Ovary (tissue), 3 donors: Measurements from ENCODE around the gene PRRT3.

ENCODE experiments used
- EP300 ChIP-seq: sonication (generic); formaldehyde crosslinking; IDR thresholded peaks from one replicate; pipeline ENCODE4 v1.6.1; 2017; ENCODE audit warnings: antibody characterized with exemption
- POLR2A ChIP-seq: fragments of 450-650 bp; IDR thresholded peaks from one replicate; pipeline ENCODE4 v1.6.1; 2017; ENCODE audit warnings: antibody characterized with exemption, mild to moderate bottlenecking, moderate library complexity
- TF ChIP-seq, protein P1 (sequence below), 3 donors: fragments of 450-650 bp in 2 of 3; fragments of 200-600 bp in 1 of 3; IDR thresholded peaks; one replicate each; pipeline versions ENCODE4 v1.5.1 to v1.8.0; 2016 to 2022; ENCODE audit warnings: antibody characterized with exemption in 3 of 3, mild to moderate bottlenecking in 1 of 3
- donor health status: DM: no; HTN: no; CAD: no.

DNA sequence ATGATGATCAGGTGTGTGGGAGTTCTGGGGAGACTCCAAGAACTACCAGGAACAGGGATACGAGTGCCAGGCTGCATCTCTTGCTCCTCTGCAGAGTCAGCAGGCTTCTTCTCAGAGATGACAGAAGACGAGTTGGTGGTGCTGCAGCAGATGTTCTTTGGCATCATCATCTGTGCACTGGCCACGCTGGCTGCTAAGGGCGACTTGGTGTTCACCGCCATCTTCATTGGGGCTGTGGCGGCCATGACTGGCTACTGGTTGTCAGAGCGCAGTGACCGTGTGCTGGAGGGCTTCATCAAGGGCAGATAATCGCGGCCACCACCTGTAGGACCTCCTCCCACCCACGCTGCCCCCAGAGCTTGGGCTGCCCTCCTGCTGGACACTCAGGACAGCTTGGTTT is 7.9 kb downstream of the PRRT3 start:
- TF ChIP-seq, protein P1, sequence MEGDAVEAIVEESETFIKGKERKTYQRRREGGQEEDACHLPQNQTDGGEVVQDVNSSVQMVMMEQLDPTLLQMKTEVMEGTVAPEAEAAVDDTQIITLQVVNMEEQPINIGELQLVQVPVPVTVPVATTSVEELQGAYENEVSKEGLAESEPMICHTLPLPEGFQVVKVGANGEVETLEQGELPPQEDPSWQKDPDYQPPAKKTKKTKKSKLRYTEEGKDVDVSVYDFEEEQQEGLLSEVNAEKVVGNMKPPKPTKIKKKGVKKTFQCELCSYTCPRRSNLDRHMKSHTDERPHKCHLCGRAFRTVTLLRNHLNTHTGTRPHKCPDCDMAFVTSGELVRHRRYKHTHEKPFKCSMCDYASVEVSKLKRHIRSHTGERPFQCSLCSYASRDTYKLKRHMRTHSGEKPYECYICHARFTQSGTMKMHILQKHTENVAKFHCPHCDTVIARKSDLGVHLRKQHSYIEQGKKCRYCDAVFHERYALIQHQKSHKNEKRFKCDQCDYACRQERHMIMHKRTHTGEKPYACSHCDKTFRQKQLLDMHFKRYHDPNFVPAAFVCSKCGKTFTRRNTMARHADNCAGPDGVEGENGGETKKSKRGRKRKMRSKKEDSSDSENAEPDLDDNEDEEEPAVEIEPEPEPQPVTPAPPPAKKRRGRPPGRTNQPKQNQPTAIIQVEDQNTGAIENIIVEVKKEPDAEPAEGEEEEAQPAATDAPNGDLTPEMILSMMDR (IDR thresholded peaks at IDR 0.05) = no peak
- TF ChIP-seq EP300 (no peak), POLR2A (no peak)
